Adipose tissue (tissue), 3 donors: ENCODE measurements around the gene NIN. TPM values are rescaled to one million over a fixed set of nuclear protein-coding genes. Genes with fewer than 3 reads are reported as not detected.

Experiments used
- H3K27ac ChIP-seq: one replicate; pipeline ENCODE4 v1.5.1; 2013; ENCODE audit warnings: low read depth, low read length
- WGBS, 3 donors: extraction: QIAGEN DNeasy Blood & Tissue Kit; methylation state at CpG; one replicate each; pipeline ENCODE4 v1.1.7; 2013; 5-methylcytosine and 5-hydroxymethylcytosine counted together
- polyA plus RNA-seq, 3 donors: library from polyadenylated mRNA; stranded (reverse); fragments of 200-250 nt; gene quantifications; one replicate each; pipeline ENCODE4 v1.2.3, GENCODE V29; 2013
- donor health status: healthy with polysubstance abuse.
- donor health status: Bipolar disorder and iron deficiency.
- donor health status: healthy.

NIN gene
- polyA plus RNA-seq, result 1 to 10 TPM; 2.6 to 8.2 (median 6.4) TPM

GRCh38 chr14:50830932-50831725 is at the start of gene NIN:
Gene NIN, minus strand, starts transcription at chr14:50831162. Its CDS starts 9,106 bp downstream, at chr14:50822056.
- no peak within 1 kb of the TSS for H3K27ac ChIP-seq
- WGBS, 3 donors, result 0 to 1% (median 0%) methylated on average over 64 to 92 of the region's 97 CpGs

GRCh38 chr14:50875359-50876070 is 44.6 kb upstream of the NIN start:
- WGBS, 3 donors, result 47 to 57% (median 54%) methylated on average over 7 of the region's 7 CpGs
- H3K27ac ChIP-seq, result no peak overlapping the region

- H3K27ac ChIP-seq, result no peak overlapping the region
- 46 to 69% (median 55%) methylated on average over 2 of the region's 2 CpGs for whole genome bisulfite sequencing, 3 donors
Observed at GRCh38 chr14:50874757-50875156, 43.8 kb upstream of the NIN start.

- 7 to 13% (median 10%) methylated on average over 26 to 63 of the region's 63 CpGs for WGBS, 3 donors
Observed at GRCh38 chr14:50871914-50872732, 41.2 kb upstream of the NIN start, which contains the start of gene ABHD12B. Gene ABHD12B, plus strand, starts transcription at chr14:50872053. Its CDS starts 122 bp downstream, at chr14:50872175.

GRCh38 chr14:50871228-50871627 is 40.3 kb upstream of the NIN start:
- no peak overlapping the region for H3K27ac ChIP-seq
- 84 to 94% (median 85%) methylated on average over 5 of the region's 5 CpGs for WGBS, 3 donors

More at GRCh38 chr14:50871914-50872732, 41.2 kb upstream of the NIN start, which contains the start of gene ABHD12B:
- no peak within 1 kb of the TSS for H3K27ac ChIP-seq

- H3K27ac ChIP-seq, result no peak overlapping the region
- 43 to 74% (median 50%) methylated on average over 11 of the region's 11 CpGs for WGBS, 3 donors
Observed at GRCh38 chr14:50865391-50866076, 34.6 kb upstream of the NIN start.

- 83 to 93% (median 93%) methylated on average over 5 of the region's 5 CpGs for WGBS, 3 donors
- no peak overlapping the region for H3K27ac ChIP-seq
Observed at GRCh38 chr14:50864946-50865345, 34.0 kb upstream of the NIN start.

- no peak overlapping the region for H3K27ac ChIP-seq
Observed at GRCh38 chr14:50864237-50864636, 33.3 kb upstream of the NIN start.

GRCh38 chr14:50862036-50862570 is 31.1 kb upstream of the NIN start:
- WGBS, 3 donors, result 73 to 78% (median 74%) methylated on average over 4 of the region's 4 CpGs
- no peak overlapping the region for H3K27ac ChIP-seq

GRCh38 chr14:50860478-50861086 is 29.6 kb upstream of the NIN start:
- WGBS, 3 donors, result 2 to 3% (median 2%) methylated on average over 6 of the region's 6 CpGs
- H3K27ac ChIP-seq, result no peak overlapping the region

GRCh38 chr14:50859296-50859624 is 28.3 kb upstream of the NIN start:
- WGBS, 3 donors, result 5 to 20% (median 7%) methylated on average over 1 of the region's 1 CpG

GRCh38 chr14:50856660-50857059 is 25.7 kb upstream of the NIN start:
- WGBS, 3 donors, result 81 to 94% (median 83%) methylated on average over 5 of the region's 5 CpGs
- no peak overlapping the region for H3K27ac ChIP-seq

More at GRCh38 chr14:50859296-50859624, 28.3 kb upstream of the NIN start:
- H3K27ac ChIP-seq, result no peak overlapping the region

- H3K27ac ChIP-seq, result no peak overlapping the region
- 55 to 80% (median 56%) methylated on average over 1 of the region's 1 CpG for WGBS, 3 donors
Observed at GRCh38 chr14:50855558-50855957, 24.6 kb upstream of the NIN start.

- H3K27ac ChIP-seq, result no peak overlapping the region
- WGBS, 3 donors, result 54 to 89% (median 57%) methylated on average over 5 of the region's 5 CpGs
Observed at GRCh38 chr14:50854521-50854920, 23.6 kb upstream of the NIN start.

- no peak overlapping the region for H3K27ac ChIP-seq
Observed at GRCh38 chr14:50853891-50854290, 22.9 kb upstream of the NIN start.

- 86 to 89% (median 87%) methylated on average over 8 of the region's 8 CpGs for WGBS, 3 donors
- H3K27ac ChIP-seq, result no peak overlapping the region
Observed at GRCh38 chr14:50846226-50846880, 15.4 kb upstream of the NIN start.

- 88 to 91% (median 90%) methylated on average over 3 of the region's 3 CpGs for WGBS, 3 donors
- H3K27ac ChIP-seq, result no peak overlapping the region
Observed at GRCh38 chr14:50845166-50845565, 14.2 kb upstream of the NIN start.
